ENCODE data around the gene SOS2.
A peak's percentile ranks its signal among the peaks of the same experiment; 100 is the strongest.

Gene SOS2

GRCh38 chr14:50247245-50247644 is 15.9 kb upstream of the SOS2 start:
- Histone ChIP-seq H3K27me3 (ENCODE audit: low read depth, low read length) (no peaks in the 10 kb centered on the region), H3K9me3 (ENCODE audit: control insufficient read depth in 1 of 2, low read length in 2 of 2) (no peaks in the 10 kb centered on the region), H3K27ac (ENCODE audit: low read length) (no peak overlapping the region), H3K36me3 (ENCODE audit: control insufficient read depth in 1 of 2, insufficient read depth in 2 of 2, low read length in 2 of 2) (no peaks in the 10 kb centered on the region), H3K4me3 (ENCODE audit: low read depth in 1 of 2, low read length in 2 of 2) (no peak overlapping the region), H3K4me1 (ENCODE audit: control insufficient read depth in 1 of 2, insufficient read depth in 2 of 2, low read length in 2 of 2) (no peaks in the 10 kb centered on the region)

DNA sequence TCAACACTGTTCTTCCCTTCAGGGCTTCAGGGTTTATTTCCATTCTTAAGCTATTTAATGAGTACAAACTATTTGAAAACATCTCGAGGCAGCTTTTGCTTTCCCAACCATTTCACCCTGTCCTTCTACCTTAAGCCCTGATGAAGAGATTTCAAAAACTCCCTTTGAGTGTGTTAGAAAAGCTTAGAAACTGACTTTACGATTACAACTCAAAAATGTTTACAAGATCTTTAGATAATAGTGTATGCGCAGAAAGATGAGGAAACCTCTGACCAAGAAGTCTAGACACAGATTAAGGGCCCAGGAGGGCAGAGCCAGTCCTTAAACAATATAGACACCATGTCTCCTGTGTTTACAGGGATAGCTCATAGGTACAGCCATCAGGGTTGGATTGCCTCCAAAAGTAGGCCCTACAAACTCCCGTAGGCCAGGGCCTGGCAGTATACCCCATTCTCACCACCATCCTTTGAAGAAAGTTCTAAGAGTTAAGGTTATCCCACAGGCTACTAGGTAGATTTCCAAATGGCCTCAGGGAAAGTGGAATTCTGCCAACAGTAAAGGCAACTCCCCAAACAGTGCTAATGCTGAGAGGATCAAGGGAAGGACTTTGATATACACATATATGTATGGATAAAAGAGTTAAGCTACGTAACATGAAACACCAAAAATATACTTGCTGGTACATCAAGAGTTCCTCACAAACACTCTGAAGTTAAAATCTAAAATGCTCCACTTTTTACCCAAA is 11.4 kb upstream of the SOS2 start:
- Histone ChIP-seq H3K4me3 (ENCODE audit: low read depth in 1 of 2, low read length in 2 of 2) (no peak overlapping the region), H3K4me1 (ENCODE audit: control insufficient read depth in 1 of 2, insufficient read depth in 2 of 2, low read length in 2 of 2) (no peaks in the 10 kb centered on the region), H3K36me3 (ENCODE audit: control insufficient read depth in 1 of 2, insufficient read depth in 2 of 2, low read length in 2 of 2) (no peaks in the 10 kb centered on the region), H3K27ac (ENCODE audit: low read length) (no peak overlapping the region), H3K27me3 (ENCODE audit: low read depth, low read length) (no peaks in the 10 kb centered on the region), H3K9me3 (ENCODE audit: control insufficient read depth in 1 of 2, low read length in 2 of 2) (no peaks in the 10 kb centered on the region)

GRCh38 chr14:50242096-50242495 is 10.7 kb upstream of the SOS2 start:
- Histone ChIP-seq H3K4me3 (ENCODE audit: low read depth in 1 of 2, low read length in 2 of 2) (no peak overlapping the region), H3K36me3 (ENCODE audit: control insufficient read depth in 1 of 2, insufficient read depth in 2 of 2, low read length in 2 of 2) (no peaks in the 10 kb centered on the region), H3K27me3 (ENCODE audit: low read depth, low read length) (no peaks in the 10 kb centered on the region), H3K4me1 (ENCODE audit: control insufficient read depth in 1 of 2, insufficient read depth in 2 of 2, low read length in 2 of 2) (no peaks in the 10 kb centered on the region), H3K27ac (ENCODE audit: low read length) (no peak overlapping the region), H3K9me3 (ENCODE audit: control insufficient read depth in 1 of 2, low read length in 2 of 2) (no peaks in the 10 kb centered on the region)

DNA sequence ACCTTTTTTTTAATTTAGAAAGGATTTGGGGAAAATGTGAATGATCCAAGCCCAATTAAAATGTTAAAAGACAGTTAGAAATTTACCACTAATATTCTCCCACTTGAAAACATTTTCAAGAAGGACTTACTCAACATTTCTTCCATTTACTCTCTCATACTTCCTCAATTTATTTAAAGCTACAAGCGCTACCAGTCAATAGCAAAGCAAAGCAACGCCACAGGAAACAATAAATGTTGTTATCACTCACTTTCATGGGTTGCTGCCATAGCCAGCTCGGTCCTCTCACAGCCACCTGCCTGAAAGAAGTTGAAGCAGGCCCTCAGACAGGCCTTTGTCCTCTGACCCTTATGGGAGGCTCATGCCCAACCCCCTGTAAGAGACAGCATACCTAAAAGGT is 6.0 kb upstream of the SOS2 start:
- no peak overlapping the region for H3K27ac ChIP-seq (ENCODE audit: low read length)
- no peaks in the 10 kb centered on the region for H3K27me3 ChIP-seq (ENCODE audit: low read depth, low read length)
- no peak overlapping the region for H3K4me3 ChIP-seq (ENCODE audit: low read depth in 1 of 2, low read length in 2 of 2)
- no peaks in the 10 kb centered on the region for H3K36me3 ChIP-seq (ENCODE audit: control insufficient read depth in 1 of 2, insufficient read depth in 2 of 2, low read length in 2 of 2)
- no peaks in the 10 kb centered on the region for H3K4me1 ChIP-seq (ENCODE audit: control insufficient read depth in 1 of 2, insufficient read depth in 2 of 2, low read length in 2 of 2)
- H3K9me3 ChIP-seq (ENCODE audit: control insufficient read depth in 1 of 2, low read length in 2 of 2), result no peaks in the 10 kb centered on the region

DNA sequence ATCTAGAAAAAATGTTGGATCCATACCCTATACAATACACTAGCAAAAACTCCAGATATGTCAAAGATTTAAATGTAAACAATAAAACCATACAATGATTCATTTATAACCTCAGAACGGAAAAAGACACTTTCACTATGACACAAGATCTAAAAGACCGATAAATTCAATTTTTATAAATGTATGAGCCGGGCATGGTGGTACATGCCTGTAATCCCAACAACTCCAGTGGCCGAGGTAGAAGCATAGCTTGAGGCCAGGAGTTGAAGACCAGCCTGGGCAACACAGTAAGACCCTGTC is 2.5 kb upstream of the SOS2 start:
- peaks cover 0 to 11% of the 10 kb centered on the region in 2 donors for H3K4me1 ChIP-seq (ENCODE audit: control insufficient read depth in 1 of 2, insufficient read depth in 2 of 2, low read length in 2 of 2)
- H3K9me3 ChIP-seq (ENCODE audit: control insufficient read depth in 1 of 2, low read length in 2 of 2), result no peaks in the 10 kb centered on the region
- no peaks in the 10 kb centered on the region for H3K36me3 ChIP-seq (ENCODE audit: control insufficient read depth in 1 of 2, insufficient read depth in 2 of 2, low read length in 2 of 2)
- H3K4me3 ChIP-seq (ENCODE audit: low read depth in 1 of 2, low read length in 2 of 2), result no peak overlapping the region
- H3K27me3 ChIP-seq (ENCODE audit: low read depth, low read length), result no peaks in the 10 kb centered on the region
- H3K27ac ChIP-seq (ENCODE audit: low read length), result no peak overlapping the region

GRCh38 chr14:50233166-50233950 is 2.0 kb upstream of the SOS2 start:
- no peak overlapping the region for H3K27ac ChIP-seq (ENCODE audit: low read length)
- H3K4me1 ChIP-seq (ENCODE audit: control insufficient read depth in 1 of 2, insufficient read depth in 2 of 2, low read length in 2 of 2), result peaks cover 0 to 16% of the 10 kb centered on the region in 2 donors
- H3K4me3 ChIP-seq (ENCODE audit: low read depth in 1 of 2, low read length in 2 of 2), result no peak overlapping the region
- no peaks in the 10 kb centered on the region for H3K27me3 ChIP-seq (ENCODE audit: low read depth, low read length)
- H3K36me3 ChIP-seq (ENCODE audit: control insufficient read depth in 1 of 2, insufficient read depth in 2 of 2, low read length in 2 of 2), result no peaks in the 10 kb centered on the region
- no peaks in the 10 kb centered on the region for H3K9me3 ChIP-seq (ENCODE audit: control insufficient read depth in 1 of 2, low read length in 2 of 2)

GRCh38 chr14:50232276-50232642 is 881 bp upstream of the SOS2 start:
- no peaks in the 10 kb centered on the region for H3K9me3 ChIP-seq (ENCODE audit: control insufficient read depth in 1 of 2, low read length in 2 of 2)
- H3K4me1 ChIP-seq (ENCODE audit: control insufficient read depth in 1 of 2, insufficient read depth in 2 of 2, low read length in 2 of 2), result peaks cover 0 to 19% of the 10 kb centered on the region in 2 donors
- H3K27me3 ChIP-seq (ENCODE audit: low read depth, low read length), result no peaks in the 10 kb centered on the region
- H3K27ac ChIP-seq (ENCODE audit: low read length), result peak overlapping the region; percentile 86
- H3K4me3 ChIP-seq (ENCODE audit: low read depth in 1 of 2, low read length in 2 of 2), result peak overlapping the region; percentile 79 to 90
- no peaks in the 10 kb centered on the region for H3K36me3 ChIP-seq (ENCODE audit: control insufficient read depth in 1 of 2, insufficient read depth in 2 of 2, low read length in 2 of 2)

- peak overlapping the region; percentile 97 for H3K27ac ChIP-seq (ENCODE audit: low read length)
Measured at GRCh38 chr14:50230701-50231474, 490 bp downstream of the SOS2 start.

DNA sequence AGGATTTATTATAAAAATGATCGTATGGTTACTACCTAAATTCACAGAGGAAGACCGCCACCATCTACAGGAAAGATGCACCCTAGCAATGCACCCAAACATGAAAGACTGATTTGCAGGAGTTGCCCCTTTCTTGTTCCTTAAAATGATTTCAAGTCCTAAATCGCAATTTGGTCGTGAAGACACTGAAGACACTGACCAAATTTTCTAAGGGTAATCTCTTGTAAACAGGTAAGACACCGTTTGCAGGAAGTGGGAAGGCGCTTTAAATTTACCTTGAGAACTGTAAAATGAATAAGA is 1.0 kb downstream of the SOS2 start:
- Histone ChIP-seq H3K36me3 (ENCODE audit: control insufficient read depth in 1 of 2, insufficient read depth in 2 of 2, low read length in 2 of 2) (no peaks in the 10 kb centered on the region), H3K4me1 (ENCODE audit: control insufficient read depth in 1 of 2, insufficient read depth in 2 of 2, low read length in 2 of 2) (peaks cover 0 to 35% of the 10 kb centered on the region in 2 donors), H3K27me3 (ENCODE audit: low read depth, low read length) (no peaks in the 10 kb centered on the region), H3K9me3 (ENCODE audit: control insufficient read depth in 1 of 2, low read length in 2 of 2) (no peaks in the 10 kb centered on the region), H3K27ac (ENCODE audit: low read length) (peak overlapping the region; percentile 97), H3K4me3 (ENCODE audit: low read depth in 1 of 2, low read length in 2 of 2) (peak overlapping the region; percentile 79 to 87)

More at GRCh38 chr14:50230701-50231474, 490 bp downstream of the SOS2 start:
- Histone ChIP-seq H3K27me3 (ENCODE audit: low read depth, low read length) (no peaks in the 10 kb centered on the region), H3K4me3 (ENCODE audit: low read depth in 1 of 2, low read length in 2 of 2) (peak overlapping the region; percentile 79 to 87), H3K9me3 (ENCODE audit: control insufficient read depth in 1 of 2, low read length in 2 of 2) (no peaks in the 10 kb centered on the region), H3K4me1 (ENCODE audit: control insufficient read depth in 1 of 2, insufficient read depth in 2 of 2, low read length in 2 of 2) (peaks cover 0 to 31% of the 10 kb centered on the region in 2 donors), H3K36me3 (ENCODE audit: control insufficient read depth in 1 of 2, insufficient read depth in 2 of 2, low read length in 2 of 2) (no peaks in the 10 kb centered on the region)

- Histone ChIP-seq H3K9me3 (ENCODE audit: control insufficient read depth in 1 of 2, low read length in 2 of 2) (no peaks in the 10 kb centered on the region), H3K4me1 (ENCODE audit: control insufficient read depth in 1 of 2, insufficient read depth in 2 of 2, low read length in 2 of 2) (peaks cover 0 to 41% of the 10 kb centered on the region in 2 donors), H3K27ac (ENCODE audit: low read length) (peak overlapping the region; percentile 97), H3K27me3 (ENCODE audit: low read depth, low read length) (no peaks in the 10 kb centered on the region), H3K36me3 (ENCODE audit: control insufficient read depth in 1 of 2, insufficient read depth in 2 of 2, low read length in 2 of 2) (no peaks in the 10 kb centered on the region), H3K4me3 (ENCODE audit: low read depth in 1 of 2, low read length in 2 of 2) (peak overlapping the region; percentile 79 to 87)
Measured at GRCh38 chr14:50229681-50230080, 1.7 kb downstream of the SOS2 start.

DNA sequence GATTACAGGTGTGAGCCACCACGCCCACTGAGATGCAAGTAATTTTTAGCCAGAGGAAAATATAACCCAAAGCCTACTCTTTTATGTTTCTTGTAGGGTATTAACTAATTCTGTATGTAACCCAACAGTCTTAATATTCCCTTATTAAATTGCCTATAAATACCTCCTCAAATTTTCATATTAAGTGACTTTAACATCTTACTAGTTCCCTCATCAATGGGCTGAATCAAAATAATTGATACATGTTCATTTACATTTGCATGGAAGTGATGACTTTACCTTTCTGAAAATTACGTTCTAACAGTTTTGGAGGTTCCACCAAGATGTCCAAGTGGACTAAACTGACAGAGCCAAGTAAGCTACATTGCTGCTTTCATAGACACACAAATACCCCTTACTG is 3.1 kb downstream of the SOS2 start:
- Histone ChIP-seq H3K4me3 (ENCODE audit: low read depth in 1 of 2, low read length in 2 of 2) (no peak overlapping the region), H3K9me3 (ENCODE audit: control insufficient read depth in 1 of 2, low read length in 2 of 2) (no peaks in the 10 kb centered on the region), H3K27me3 (ENCODE audit: low read depth, low read length) (no peaks in the 10 kb centered on the region), H3K4me1 (ENCODE audit: control insufficient read depth in 1 of 2, insufficient read depth in 2 of 2, low read length in 2 of 2) (peaks cover 0 to 41% of the 10 kb centered on the region in 2 donors), H3K27ac (ENCODE audit: low read length) (no peak overlapping the region), H3K36me3 (ENCODE audit: control insufficient read depth in 1 of 2, insufficient read depth in 2 of 2, low read length in 2 of 2) (no peaks in the 10 kb centered on the region)

Measured in muscle layer of duodenum (tissue), 2 donors.